AG09319 (cell line): ENCODE data around the gene CBX2.

Experiments
- DNase-seq: peaks from one replicate; pipeline ENCODE4 v3.0.0-alpha.2; 2010; ENCODE audit warnings: low read depth; ENCODE audit errors: extremely low read depth
- CTCF ChIP-seq: IDR thresholded peaks from 2 replicates; pipeline ENCODE4 v1.5.1; 2011; ENCODE audit warnings: low read depth, mild to moderate bottlenecking, inconsistent platforms, low read length, moderate library complexity

The CBX2 gene

GRCh38 chr17:79811868-79812352 is 34.0 kb downstream of the CBX2 start:
- no peak for TF ChIP-seq CTCF
- no peak for DNase-seq

- no peak for TF ChIP-seq CTCF
- DNase-seq = no peak
Observed at GRCh38 chr17:79812353-79813258, 34.7 kb downstream of the CBX2 start.

- no peak for DNase-seq
- no peak for TF ChIP-seq CTCF
Observed at GRCh38 chr17:79813297-79814126, 35.6 kb downstream of the CBX2 start.

- TF ChIP-seq CTCF = no peak
- DNase-seq = no peak
Observed at GRCh38 chr17:79814127-79814973, 36.4 kb downstream of the CBX2 start.

- no peak for TF ChIP-seq CTCF
- DNase-seq = no peak
Observed at GRCh38 chr17:79814974-79815835, 37.3 kb downstream of the CBX2 start.

GRCh38 chr17:79815836-79816461 is 38.0 kb downstream of the CBX2 start:
- DNase-seq = no peak
- TF ChIP-seq CTCF = no peak
